Measurements from ENCODE around the gene COQ7. TPM values are rescaled to one million over a fixed set of nuclear protein-coding genes. Genes with fewer than 3 reads are reported as not detected.

The COQ7 gene
- total RNA-seq, 1 experiment from 2014 or later = 30.7 TPM

DNA sequence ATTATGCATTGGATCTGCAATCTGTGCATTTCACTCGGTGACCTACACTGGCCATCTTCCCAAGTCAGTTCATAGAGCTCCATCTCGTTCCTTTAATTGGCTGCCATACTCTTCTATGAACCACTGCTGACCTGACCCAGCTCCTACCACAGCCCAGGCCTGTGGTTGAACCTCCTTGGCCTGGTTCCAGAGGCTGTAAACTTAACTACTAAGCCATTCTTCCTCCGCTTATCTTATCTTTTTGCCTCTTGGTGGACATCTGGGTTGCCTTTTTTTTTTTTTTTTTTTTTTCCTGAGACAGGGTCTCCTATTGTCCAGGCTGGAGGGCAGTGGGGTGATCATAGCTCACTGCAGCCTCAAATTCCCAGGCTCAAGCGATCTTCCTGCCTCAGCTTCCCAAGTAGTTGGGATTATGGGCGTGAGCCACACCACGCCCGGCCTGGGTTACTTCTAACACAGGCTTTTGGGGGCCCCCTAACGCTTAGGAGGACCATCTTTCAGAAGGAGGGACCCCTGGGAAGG lies 18.3 kb downstream of the COQ7 start:
- Histone ChIP-seq H3K9me2 (ENCODE audit: insufficient read depth) (no peaks in the 10 kb centered on the region), H4K20me1 (ENCODE audit: insufficient read depth) (no peaks in the 10 kb centered on the region), H3K36me3 (ENCODE audit: low read depth) (no peaks in the 10 kb centered on the region), H3K27ac (no peak overlapping the region), H3K79me2 (ENCODE audit: low read depth) (peaks cover 36% of the 10 kb centered on the region), H3K27me3 (ENCODE audit: insufficient read depth, low read depth) (no peaks in the 10 kb centered on the region), H3K4me2 (peak overlapping the region; percentile 63), H3K9me3 (ENCODE audit: insufficient read depth, low read depth) (no peaks in the 10 kb centered on the region), H3K4me3 (no peak overlapping the region), H3F3A (ENCODE audit: insufficient read depth, low read depth) (peaks cover 7% of the 10 kb centered on the region), H3K4me1 (replicated peaks; ENCODE audit: insufficient read depth) (peaks cover 18% of the 10 kb centered on the region), H2AFZ (no peak overlapping the region)
- no TSS peak for BruUV-seq (replicated peaks)
- TF ChIP-seq CTCF (conservative IDR thresholded peaks at IDR 0.05) (no peak), EZH2 (IDR thresholded peaks at IDR 0.05; ENCODE audit: low read depth) (no peak)
- intact Hi-C loops (cut with micrococcal nuclease; ENCODE audit: unreplicated experiment) = loop anchor here (1.0 to 5.0 kb wide), 7 partner anchors 28 to 437 kb away; partner anchors contain the start of genes CCP110, GDE1 and ITPRIPL2
- POLR2A ChIA-PET (ENCODE audit: unreplicated experiment) = interaction anchor here (0.6 kb wide), 2 partner anchors 79 to 284 kb away, joined by 4 to 23 read pairs; partner anchors contain the start of gene ARL6IP1
- CTCF ChIA-PET = interaction anchor here (0.5 to 1.5 kb wide), 12 partner anchors 22 to 289 kb away, joined by 3 to 7 read pairs (median 4); partner anchors contain the start of gene TMC7
- no peak for DNase-seq

- H3K27me3 ChIP-seq (ENCODE audit: insufficient read depth, low read depth) = no peaks in the 10 kb centered on the region
- H3K27ac ChIP-seq = peak overlapping the region; percentile 51
- BruUV-seq (replicated peaks) = TSS peak; percentile 36
- peaks cover 15% of the 10 kb centered on the region for H3F3A ChIP-seq (ENCODE audit: insufficient read depth, low read depth)
- peak; percentile 91 to 94 for DNase-seq
- H3K79me2 ChIP-seq (ENCODE audit: low read depth) = peaks cover 38% of the 10 kb centered on the region
- peak overlapping the region; percentile 63 for H3K4me2 ChIP-seq
- no peaks in the 10 kb centered on the region for H3K9me2 ChIP-seq (ENCODE audit: insufficient read depth)
- H3K36me3 ChIP-seq (ENCODE audit: low read depth) = no peaks in the 10 kb centered on the region
- no peak for TF ChIP-seq EZH2 (IDR thresholded peaks at IDR 0.05; ENCODE audit: low read depth)
- peak; percentile 96 for TF ChIP-seq CTCF (conservative IDR thresholded peaks at IDR 0.05)
- no peaks in the 10 kb centered on the region for H4K20me1 ChIP-seq (ENCODE audit: insufficient read depth)
- H3K9me3 ChIP-seq (ENCODE audit: insufficient read depth, low read depth) = no peaks in the 10 kb centered on the region
- H3K4me3 ChIP-seq = peak overlapping the region; percentile 60
- peaks cover 20% of the 10 kb centered on the region for H3K4me1 ChIP-seq (replicated peaks; ENCODE audit: insufficient read depth)
- intact Hi-C loops (cut with micrococcal nuclease; ENCODE audit: unreplicated experiment) = loop anchor here (1.0 to 5.0 kb wide), 7 partner anchors 27 to 436 kb away; partner anchors contain the start of genes CCP110, GDE1 and ITPRIPL2
- ChIA-PET POLR2A (ENCODE audit: unreplicated experiment) (interaction anchor here (0.5 to 0.7 kb wide), 5 partner anchors 17 to 286 kb away, joined by 5 to 23 read pairs (median 9); partner anchors contain the start of gene ARL6IP1), CTCF (interaction anchor here (0.5 to 1.5 kb wide), 15 partner anchors 21 to 443 kb away, joined by 3 to 8 read pairs (median 5); partner anchors contain the start of gene TMC7)
- peak overlapping the region; percentile 40; the same call in 1 of the 2 replicates for H2AFZ ChIP-seq
Measured at GRCh38 chr16:19086322-19087199, 19.1 kb downstream of the COQ7 start.

DNA sequence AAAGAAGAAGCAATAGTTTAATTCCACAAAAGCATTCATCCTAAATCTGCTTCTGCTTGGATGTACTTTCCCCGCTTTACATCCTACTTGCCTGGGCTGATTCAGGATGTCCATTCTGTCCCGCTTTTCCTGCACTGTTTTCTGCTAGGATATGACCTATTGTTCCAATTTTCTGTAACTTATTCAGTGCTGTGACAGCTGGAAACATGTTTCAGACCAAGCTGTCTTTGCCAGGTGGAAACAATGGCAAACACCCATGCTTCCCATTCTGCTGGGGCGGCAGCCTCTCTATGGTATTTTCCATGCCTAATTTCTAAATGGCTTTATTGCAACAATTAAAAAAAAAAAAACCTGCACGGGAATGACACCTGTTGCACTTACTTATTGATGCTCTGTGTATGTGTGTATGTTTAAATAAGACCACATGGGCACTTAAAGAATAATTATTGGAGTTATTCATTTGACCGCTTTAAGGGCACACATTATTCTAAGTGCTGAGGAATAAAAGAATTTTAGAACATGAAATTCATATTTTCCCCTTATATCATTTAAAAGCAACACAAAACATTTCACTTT lies 21.0 kb downstream of the COQ7 start:
- H3K9me3 ChIP-seq (ENCODE audit: insufficient read depth, low read depth) = no peaks in the 10 kb centered on the region
- H3F3A ChIP-seq (ENCODE audit: insufficient read depth, low read depth) = peaks cover 32% of the 10 kb centered on the region
- H3K27ac ChIP-seq = no peak overlapping the region
- POLR2A ChIA-PET (ENCODE audit: unreplicated experiment) = interaction anchor here (0.6 kb wide), 1 partner anchor 19 kb away, joined by 11 read pairs; no protein-coding TSS in a partner anchor
- intact Hi-C loops (cut with micrococcal nuclease; ENCODE audit: unreplicated experiment) = loop anchor here (5.0 kb wide), 1 partner anchor 434 kb away; the partner anchor contains the start of genes CCP110 and GDE1
- no peaks in the 10 kb centered on the region for H4K20me1 ChIP-seq (ENCODE audit: insufficient read depth)
- no peak for DNase-seq
- no peak overlapping the region for H2AFZ ChIP-seq
- no peaks in the 10 kb centered on the region for H3K9me2 ChIP-seq (ENCODE audit: insufficient read depth)
- H3K4me3 ChIP-seq = peak overlapping the region; percentile 60; the same call in 1 of the 2 replicates
- H3K27me3 ChIP-seq (ENCODE audit: insufficient read depth, low read depth) = no peaks in the 10 kb centered on the region
- no TSS peak for BruUV-seq (replicated peaks)
- H3K36me3 ChIP-seq (ENCODE audit: low read depth) = no peaks in the 10 kb centered on the region
- TF ChIP-seq CTCF (conservative IDR thresholded peaks at IDR 0.05) (no peak), EZH2 (IDR thresholded peaks at IDR 0.05; ENCODE audit: low read depth) (no peak)
- H3K4me2 ChIP-seq = peak overlapping the region; percentile 63
- CTCF ChIA-PET = interaction anchor here (0.7 kb wide), 2 partner anchors 43 to 294 kb away, joined by 3 to 4 read pairs; no protein-coding TSS in a partner anchor
- H3K4me1 ChIP-seq (replicated peaks; ENCODE audit: insufficient read depth) = peaks cover 36% of the 10 kb centered on the region
- peaks cover 43% of the 10 kb centered on the region for H3K79me2 ChIP-seq (ENCODE audit: low read depth)
